Left ventricle myocardium superior (tissue), 1 donor: ENCODE results near the gene EVPL. TPM values are rescaled to one million over a fixed set of nuclear protein-coding genes. Genes with fewer than 3 reads are reported as not detected.

ENCODE experiments used
- ATAC-seq: fragments of 200-7000 bp; cut with Tn5 transposase; one replicate; pipeline ENCODE4 v1.9.1; 2020; ENCODE audit warnings: mild to moderate bottlenecking, moderate library complexity
- DNase-seq: peaks from one replicate; pipeline ENCODE4 v3.0.0-alpha.2; 2020
- intact Hi-C: fragments of 100-400 bp; cut with micrococcal nuclease; formaldehyde crosslinking; loops from one replicate; pipeline ENCODE4 v1.11.0; 2022
- total RNA-seq: library from RNA; stranded (reverse); fragmentation: NEBNext Ultra II Directional; extraction: Animal tissue kit (Norgen Biotek cat#: 25700); gene quantifications from one replicate; pipeline ENCODE4 v1.2.1, GENCODE V29; 2021
- donor health status: DM: no; HTN: yes; CAD: no; lungs with severe emphysema.

Gene EVPL
- total RNA-seq, 1 donor from 2014 or later: 0.07 TPM

DNA sequence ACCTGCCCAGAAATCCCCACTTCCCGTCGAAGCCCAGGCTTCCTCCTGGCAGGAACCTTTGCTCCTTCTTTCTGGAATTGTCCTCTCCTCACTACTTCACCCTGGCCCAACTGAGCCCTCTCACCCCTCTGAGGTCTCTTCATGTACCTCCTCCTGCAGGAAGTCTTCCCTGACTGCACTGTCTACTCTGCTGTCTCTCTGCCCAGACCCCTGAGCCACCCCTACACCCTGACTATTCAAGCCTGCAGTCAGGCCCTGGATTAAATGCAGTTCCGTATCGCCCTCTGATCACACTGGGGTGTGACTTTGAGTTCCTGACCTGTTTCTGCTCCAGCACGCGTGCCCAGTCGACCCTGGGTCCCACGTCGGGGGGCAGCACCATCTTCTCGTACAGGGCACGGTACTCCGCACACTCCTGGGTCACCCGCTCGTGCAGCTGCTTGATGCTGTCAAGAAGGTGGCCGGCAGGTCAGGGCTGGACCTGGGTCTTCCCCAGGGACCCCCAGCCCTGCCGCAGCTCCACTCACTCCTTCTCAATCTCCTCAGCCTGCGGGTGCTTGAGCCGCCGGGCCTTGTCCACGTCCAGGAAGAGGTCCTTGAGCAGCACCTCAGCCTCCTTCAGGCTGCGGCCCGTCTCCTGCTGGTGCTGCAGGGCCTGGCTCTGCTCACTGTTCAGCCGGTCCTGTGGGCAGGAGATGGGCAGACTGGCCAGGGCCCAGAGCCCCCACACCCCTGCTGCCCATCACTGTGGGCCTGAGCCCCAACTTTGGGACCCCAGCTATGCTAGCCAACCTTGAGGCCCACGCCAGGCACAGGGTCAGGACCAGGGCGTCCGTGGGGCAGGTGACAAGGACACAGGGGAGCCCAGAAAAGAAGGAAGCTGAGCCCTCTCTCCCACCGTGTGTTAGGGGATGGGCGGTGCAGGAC, 3.9 kb downstream of the EVPL start:
- ATAC-seq (no peak), DNase-seq (no peak)
- intact Hi-C loops: no loop called here

DNA sequence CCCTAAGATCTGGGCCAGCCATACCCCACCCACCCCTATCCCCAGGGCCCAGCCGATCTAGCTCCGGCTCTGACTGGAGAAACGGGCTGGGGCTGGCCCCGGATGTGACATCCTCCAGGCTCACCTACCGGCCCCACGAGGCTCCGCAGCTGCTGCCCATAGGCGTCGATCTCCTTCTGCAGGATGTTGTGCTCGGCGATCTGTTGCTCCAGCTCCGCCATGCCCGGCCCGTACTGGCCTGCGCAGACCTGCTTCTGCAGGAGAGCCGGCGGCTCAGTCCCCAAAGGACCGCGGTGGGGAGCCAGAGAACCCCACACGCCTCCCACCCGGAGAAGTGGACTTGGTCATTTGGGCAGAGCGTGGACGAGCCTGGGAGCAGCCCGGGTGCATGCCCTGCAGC, 4.8 kb downstream of the EVPL start:
- intact Hi-C loops: no loop called here
- ATAC-seq: no peak
- no peak for DNase-seq

DNA sequence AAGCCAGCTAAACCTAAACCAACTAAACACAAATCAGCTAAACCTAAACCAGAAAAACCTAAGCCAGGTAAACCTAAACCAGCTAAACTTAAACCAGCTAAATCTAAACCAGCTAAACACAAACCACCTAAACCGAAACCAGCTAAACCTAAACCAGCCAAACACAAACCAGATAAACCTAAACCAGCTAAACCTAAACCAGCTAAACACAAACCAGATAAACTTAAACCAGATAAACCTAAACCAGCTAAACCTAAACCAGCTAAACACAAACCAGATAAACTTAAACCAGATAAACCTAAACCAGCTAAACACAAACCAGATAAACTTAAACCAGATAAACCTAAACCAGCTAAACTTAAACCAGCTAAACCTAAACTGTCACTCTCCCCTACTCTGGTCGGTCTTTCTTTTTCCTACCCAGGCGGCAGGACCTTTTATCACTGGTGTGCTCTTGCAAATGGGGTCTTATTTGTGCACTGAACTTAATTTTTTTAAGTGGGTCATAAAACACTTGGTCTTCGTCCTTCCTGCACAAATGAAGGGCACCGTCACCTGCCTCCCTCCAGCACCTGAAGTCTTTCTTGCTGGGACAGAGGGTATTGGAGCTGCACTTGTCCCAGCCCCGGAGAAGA, 7.2 kb downstream of the EVPL start:
- ATAC-seq (no peak), DNase-seq (no peak)
- intact Hi-C loops: no loop called here

- intact Hi-C loops: no loop called here
- DNase-seq: no peak
- ATAC-seq: no peak
These were observed 8.3 kb downstream of the EVPL start for GRCh38 chr17:76018801-76019200.

- ATAC-seq (no peak), DNase-seq (no peak)
- intact Hi-C loops: no loop called here
These were observed 8.8 kb downstream of the EVPL start for GRCh38 chr17:76018340-76018680.

- DNase-seq (no peak), ATAC-seq (no peak)
- intact Hi-C loops: no loop called here
These were observed 9.4 kb downstream of the EVPL start for GRCh38 chr17:76017481-76018339.

DNA sequence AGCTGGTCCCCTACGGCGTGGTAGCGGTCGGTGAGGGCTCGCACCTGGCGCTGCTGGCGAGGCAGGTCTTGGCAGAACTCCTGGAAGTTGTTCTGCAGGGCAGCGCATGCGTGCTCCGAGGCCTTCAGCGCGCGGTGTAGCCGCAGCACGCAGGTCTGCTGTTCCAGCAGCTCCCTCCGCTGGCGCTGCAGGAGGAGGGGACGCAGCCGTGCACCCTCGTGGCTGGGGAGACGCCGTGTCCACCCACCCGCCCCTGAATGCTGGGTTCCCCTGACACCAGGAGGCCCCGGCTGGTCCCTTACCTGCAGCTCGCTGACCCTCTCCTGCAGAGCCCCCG, 12.2 kb downstream of the EVPL start:
- ATAC-seq (peak; percentile 10), DNase-seq (no peak)
- intact Hi-C loops: no loop called here

GRCh38 chr17:76014100-76014924, 12.8 kb downstream of the EVPL start:
- intact Hi-C loops: no loop called here
- peak; percentile 86 for ATAC-seq
- DNase-seq: peak; percentile 81

- no peak for DNase-seq
- intact Hi-C loops: no loop called here
- ATAC-seq: no peak
These were observed 13.7 kb downstream of the EVPL start for GRCh38 chr17:76013377-76013932.

- intact Hi-C loops: no loop called here
- no peak for ATAC-seq
- no peak for DNase-seq
These were observed 15.2 kb downstream of the EVPL start for GRCh38 chr17:76011951-76012350.

- DNase-seq (no peak), ATAC-seq (no peak)
- intact Hi-C loops: loop anchor here (10.0 kb wide), 1 partner anchor 105 kb away; the partner anchor contains the start of gene MRPL38
These were observed 17.0 kb downstream of the EVPL start for GRCh38 chr17:76009969-76010661.

- intact Hi-C loops: loop anchor here (10.0 kb wide), 1 partner anchor 105 kb away; the partner anchor contains the start of gene MRPL38
- no peak for DNase-seq
- no peak for ATAC-seq
These were observed 17.7 kb downstream of the EVPL start for GRCh38 chr17:76009447-76009846.

DNA sequence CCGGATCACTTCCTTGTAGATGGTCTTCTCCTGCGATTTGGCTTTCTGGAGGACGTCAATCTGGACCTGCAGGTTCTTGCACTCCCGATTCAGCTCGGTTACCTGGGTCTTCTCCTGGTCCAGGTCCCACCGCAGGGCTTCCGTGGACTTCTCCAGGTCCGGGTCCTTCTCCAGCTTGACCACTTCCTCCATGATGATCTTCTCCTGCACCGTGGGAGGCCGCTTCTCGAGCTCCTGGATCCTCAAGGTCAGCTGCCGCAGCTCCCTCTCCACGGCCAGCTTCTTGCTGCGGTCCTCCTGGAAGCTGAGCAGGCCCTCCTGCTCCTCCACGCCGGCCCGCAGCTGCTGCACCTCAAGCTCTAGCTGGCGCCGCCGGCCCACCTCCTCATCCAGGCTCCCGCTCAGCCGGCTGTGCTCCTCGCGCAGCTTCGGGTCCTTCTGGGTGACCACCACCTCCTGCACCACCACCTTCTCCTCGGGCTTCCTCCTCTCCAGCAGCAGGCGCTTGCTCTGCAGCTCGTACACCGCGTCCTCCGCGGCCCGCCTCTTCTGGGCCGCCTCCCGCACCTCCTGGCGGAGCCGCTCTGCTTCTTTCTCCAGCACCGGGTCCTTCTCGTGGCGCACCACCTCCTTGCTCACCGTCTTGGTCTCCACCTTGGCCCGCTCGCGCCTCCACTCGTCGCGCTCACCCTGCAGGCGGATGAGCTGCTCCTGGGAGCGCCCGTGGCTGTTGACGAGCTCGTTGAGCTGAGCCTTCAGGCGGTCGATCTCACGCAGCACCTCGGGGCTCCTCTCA, 18.3 kb downstream of the EVPL start:
- intact Hi-C loops: loop anchor here (10.0 kb wide), 1 partner anchor 104 kb away; the partner anchor contains the start of gene MRPL38
- DNase-seq (no peak), ATAC-seq (no peak)

GRCh38 chr17:76008208-76008607, 18.9 kb downstream of the EVPL start:
- no peak for ATAC-seq
- intact Hi-C loops: loop anchor here (10.0 kb wide), 1 partner anchor 103 kb away; the partner anchor contains the start of gene MRPL38
- DNase-seq: no peak

GRCh38 chr17:76007850-76008165, 19.3 kb downstream of the EVPL start:
- no peak for ATAC-seq
- DNase-seq: no peak
- intact Hi-C loops: loop anchor here (10.0 kb wide), 1 partner anchor 103 kb away; the partner anchor contains the start of gene MRPL38

DNA sequence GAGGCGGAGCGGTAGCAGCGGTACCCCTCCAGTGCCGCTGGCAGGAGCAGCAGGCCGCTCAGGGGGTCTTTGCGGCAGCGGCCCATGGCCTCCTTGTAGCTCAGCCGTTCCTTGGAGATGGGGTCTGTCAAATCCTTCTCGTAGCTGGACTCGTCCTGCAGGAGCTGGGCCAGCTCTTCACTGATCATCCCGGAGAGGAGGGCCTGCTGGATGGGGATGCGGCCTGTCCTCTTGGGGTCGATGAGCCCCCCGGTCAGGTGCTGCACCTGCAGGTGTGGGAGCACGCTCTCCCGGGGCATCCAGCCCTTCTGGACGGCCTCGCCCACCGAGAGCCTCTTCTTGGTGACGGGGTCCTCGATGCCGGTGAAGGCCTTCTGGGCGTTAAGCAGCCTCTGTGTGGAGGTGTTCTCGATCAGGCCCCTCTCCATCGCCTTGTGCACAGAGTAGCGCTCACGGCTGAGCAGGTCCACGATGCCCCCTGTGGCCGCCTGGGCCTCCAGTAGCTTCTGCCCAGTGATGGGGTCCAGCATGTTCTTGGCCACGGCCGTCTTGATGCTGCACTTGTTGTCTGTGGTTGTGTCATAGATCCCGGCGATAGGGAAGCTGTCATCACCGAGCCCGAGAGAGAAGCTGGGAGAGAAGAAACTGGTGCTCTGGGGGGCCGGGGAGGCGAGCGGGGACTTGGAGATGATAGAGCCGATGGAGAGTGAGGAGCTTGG, 19.8 kb downstream of the EVPL start:
- no peak for ATAC-seq
- intact Hi-C loops: loop anchor here (10.0 kb wide), 1 partner anchor 102 kb away; the partner anchor contains the start of gene MRPL38
- DNase-seq: no peak
